HEK293 (cell line): Measurements from ENCODE around the gene POLR1H.

ENCODE experiments used
- CTCF ChIA-PET: fragments of 350-600 bp; formaldehyde crosslinking; extraction: SDS; loops from one replicate; lab custom pipeline; 2021; ENCODE audit warnings: antibody characterized with exemption; lab: Yijun Ruan, JAX
- POLR2A ChIA-PET: fragments of 300-600 bp; formaldehyde crosslinking; extraction: SDS; loops from one replicate; lab custom pipeline; 2020; ENCODE audit warnings: antibody characterized with exemption, inconsistent platforms; lab: Yijun Ruan, JAX
- H3K27ac ChIP-seq: fragments of 200-500 bp; sonication (Bioruptor generic); 2 replicates; pipeline ENCODE4 v1.5.1; 2014; ENCODE audit warnings: low read depth, low read length, control low read depth, inconsistent platforms; ENCODE audit errors: extremely low read depth
- H3K36me3 ChIP-seq, 2 experiments: fragments of 200-500 bp in 1 of 2; sonication (Bioruptor generic) in 1 of 2; 1 replicate in 1 of 2; 2 replicates in 1 of 2; pipeline ENCODE4 v1.5.1; 2014 to 2017; ENCODE audit warnings: inconsistent platforms in 2 of 2, low read length in 2 of 2; ENCODE audit not compliant: control insufficient read depth in 2 of 2, insufficient read depth in 1 of 2
- H3K4me1 ChIP-seq: fragments of 200-500 bp; sonication (Bioruptor generic); 2 replicates; pipeline ENCODE4 v1.5.1; 2014; ENCODE audit warnings: mild to moderate bottlenecking, low read length, inconsistent platforms; ENCODE audit not compliant: control insufficient read depth, insufficient read depth
- H3K4me3 ChIP-seq: 2 replicates; pipeline ENCODE4 v1.5.1; 2011; ENCODE audit warnings: low read depth, mild to moderate bottlenecking, control low read depth, low read length, moderate library complexity
- H3K9me3 ChIP-seq: fragments of 200-500 bp; sonication (Bioruptor generic); 2 replicates; pipeline ENCODE4 v1.5.1; 2014; ENCODE audit warnings: low read depth, low read length, inconsistent platforms; ENCODE audit not compliant: control insufficient read depth, insufficient read depth
- OSR2 ChIP-seq: fragments of 450-650 bp; formaldehyde crosslinking; IDR thresholded peaks from 2 replicates; pipeline ENCODE4 v1.5.1; 2016; ENCODE audit warnings: missing biosample characterization, missing genetic modification characterization
- OVOL3 ChIP-seq: fragments of 450-650 bp; formaldehyde crosslinking; IDR thresholded peaks from 2 replicates; pipeline ENCODE4 v1.5.1; 2016; ENCODE audit warnings: missing biosample characterization, missing genetic modification characterization
- PRDM1 ChIP-seq: fragments of 450-650 bp; formaldehyde crosslinking; IDR thresholded peaks from 2 replicates; pipeline ENCODE4; 2016; ENCODE audit warnings: missing biosample characterization, missing genetic modification characterization
- REST ChIP-seq: fragments of 450-650 bp; formaldehyde crosslinking; IDR thresholded peaks from 2 replicates; pipeline ENCODE4 v1.5.1; 2016; ENCODE audit warnings: missing biosample characterization, missing genetic modification characterization
- SALL2 ChIP-seq: fragments of 450-650 bp; formaldehyde crosslinking; IDR thresholded peaks from 2 replicates; pipeline ENCODE4 v1.5.0; 2017; ENCODE audit warnings: missing biosample characterization, mild to moderate bottlenecking, missing genetic modification characterization, borderline replicate concordance
- SETDB1 ChIP-seq: IDR thresholded peaks from one replicate; pipeline ENCODE4 v1.6.1; 2017; ENCODE audit warnings: mild to moderate bottlenecking, low read length, moderate library complexity, mixed read lengths; ENCODE audit not compliant: insufficient read length
- SP7 ChIP-seq: fragments of 450-650 bp; formaldehyde crosslinking; IDR thresholded peaks from 2 replicates; pipeline ENCODE4 v1.5.1; 2016; ENCODE audit warnings: missing biosample characterization, missing genetic modification characterization
- TRIM28 ChIP-seq: IDR thresholded peaks from 2 replicates; pipeline ENCODE4 v1.6.1; 2011; ENCODE audit warnings: low read length, control low read depth, borderline replicate concordance
- ZBTB17 ChIP-seq: fragments of 450-650 bp; formaldehyde crosslinking; IDR thresholded peaks from 2 replicates; pipeline ENCODE4 v1.5.1; 2016; ENCODE audit warnings: missing biosample characterization, missing genetic modification characterization
- ZNF174 ChIP-seq: fragments of 450-650 bp; formaldehyde crosslinking; IDR thresholded peaks from 2 replicates; pipeline ENCODE4 v1.5.0; 2017; ENCODE audit warnings: missing biosample characterization, mild to moderate bottlenecking, missing genetic modification characterization
- ZNF2 ChIP-seq: fragments of 450-650 bp; formaldehyde crosslinking; IDR thresholded peaks from 2 replicates; pipeline ENCODE4 v1.5.1; 2016; ENCODE audit warnings: missing biosample characterization, missing genetic modification characterization
- ZNF324 ChIP-seq: fragments of 450-650 bp; formaldehyde crosslinking; IDR thresholded peaks from 2 replicates; pipeline ENCODE4 v1.5.1; 2016; ENCODE audit warnings: missing biosample characterization, missing genetic modification characterization
- ZNF426 ChIP-seq: fragments of 450-650 bp; formaldehyde crosslinking; IDR thresholded peaks from 2 replicates; pipeline ENCODE4 v1.5.1; 2017; ENCODE audit warnings: missing biosample characterization, missing genetic modification characterization, mild to moderate bottlenecking, inconsistent platforms, moderate library complexity
- ZNF585B ChIP-seq: fragments of 450-650 bp; formaldehyde crosslinking; IDR thresholded peaks from 2 replicates; pipeline ENCODE4 v1.5.1; 2016; ENCODE audit warnings: missing biosample characterization, missing genetic modification characterization
- ZNF777 ChIP-seq: fragments of 450-650 bp; formaldehyde crosslinking; IDR thresholded peaks from 2 replicates; pipeline ENCODE4 v1.5.1; 2017; ENCODE audit warnings: missing biosample characterization, missing genetic modification characterization, borderline replicate concordance
- ZNF792 ChIP-seq: fragments of 450-650 bp; formaldehyde crosslinking; IDR thresholded peaks from 2 replicates; pipeline ENCODE4 v1.5.1; 2016; ENCODE audit warnings: missing biosample characterization, missing genetic modification characterization
- ZSCAN30 ChIP-seq: fragments of 450-650 bp; IDR thresholded peaks from 2 replicates; pipeline ENCODE4 v1.5.1; 2018; ENCODE audit warnings: missing biosample characterization, mild to moderate bottlenecking, missing genetic modification characterization, moderate library complexity
- TF ChIP-seq, protein P1 (sequence below): fragments of 450-650 bp; formaldehyde crosslinking; IDR thresholded peaks from 2 replicates; pipeline ENCODE4 v1.5.1; 2016; ENCODE audit warnings: missing biosample characterization, missing genetic modification characterization, low read depth
- TF ChIP-seq, protein P2 (sequence below): fragments of 450-650 bp; formaldehyde crosslinking; IDR thresholded peaks from 2 replicates; pipeline ENCODE4 v1.5.1; 2016; ENCODE audit warnings: missing biosample characterization, missing genetic modification characterization
- TF ChIP-seq, protein P3 (sequence below): fragments of 450-650 bp; formaldehyde crosslinking; IDR thresholded peaks from 2 replicates; pipeline ENCODE4 v1.5.1; 2016; ENCODE audit warnings: missing biosample characterization, missing genetic modification characterization

The POLR1H gene

DNA sequence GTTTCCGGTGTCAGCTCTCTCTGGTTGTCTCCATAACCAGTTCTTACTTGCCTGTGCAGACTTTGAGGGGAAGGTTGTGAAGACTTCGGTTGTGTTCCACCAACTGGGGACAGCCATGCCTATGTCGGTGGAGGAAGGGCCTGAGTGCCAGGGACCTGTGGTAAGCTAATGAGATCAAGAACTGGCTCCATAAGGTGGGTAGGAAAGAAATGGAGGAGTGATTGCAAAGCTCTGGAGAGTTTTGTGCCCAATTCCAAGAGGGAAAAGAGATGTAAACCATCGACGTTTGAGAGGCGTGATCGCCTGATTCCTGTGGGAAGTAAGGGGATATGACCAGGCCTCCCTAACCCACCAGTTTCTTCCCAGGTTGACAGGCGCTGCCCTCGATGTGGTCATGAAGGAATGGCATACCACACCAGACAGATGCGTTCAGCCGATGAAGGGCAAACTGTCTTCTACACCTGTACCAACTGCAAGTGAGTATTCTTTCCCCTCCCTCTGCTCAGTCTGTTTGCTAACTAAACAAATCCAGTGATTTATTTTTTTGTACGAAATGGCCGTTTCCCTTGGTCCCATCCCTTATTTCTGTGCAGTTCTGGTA is 893 bp downstream of the POLR1H start (continued):
- TF ChIP-seq, protein P1, sequence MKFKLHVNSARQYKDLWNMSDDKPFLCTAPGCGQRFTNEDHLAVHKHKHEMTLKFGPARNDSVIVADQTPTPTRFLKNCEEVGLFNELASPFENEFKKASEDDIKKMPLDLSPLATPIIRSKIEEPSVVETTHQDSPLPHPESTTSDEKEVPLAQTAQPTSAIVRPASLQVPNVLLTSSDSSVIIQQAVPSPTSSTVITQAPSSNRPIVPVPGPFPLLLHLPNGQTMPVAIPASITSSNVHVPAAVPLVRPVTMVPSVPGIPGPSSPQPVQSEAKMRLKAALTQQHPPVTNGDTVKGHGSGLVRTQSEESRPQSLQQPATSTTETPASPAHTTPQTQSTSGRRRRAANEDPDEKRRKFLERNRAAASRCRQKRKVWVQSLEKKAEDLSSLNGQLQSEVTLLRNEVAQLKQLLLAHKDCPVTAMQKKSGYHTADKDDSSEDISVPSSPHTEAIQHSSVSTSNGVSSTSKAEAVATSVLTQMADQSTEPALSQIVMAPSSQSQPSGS = no peak
- TF ChIP-seq ZNF777 (tag by site-specific recombination) = 0 out of 2 replicates have a peak, but pooled peaks have one; percentile 0
- no peak for TF ChIP-seq TRIM28
- TF ChIP-seq ZNF324 = no peak
- peak; percentile 23; the same call in 1 of the 2 replicates for TF ChIP-seq ZBTB17
- no peak for TF ChIP-seq OVOL3 (tag by site-specific recombination)
- TF ChIP-seq, all 188 proteins: peak for 9

DNA sequence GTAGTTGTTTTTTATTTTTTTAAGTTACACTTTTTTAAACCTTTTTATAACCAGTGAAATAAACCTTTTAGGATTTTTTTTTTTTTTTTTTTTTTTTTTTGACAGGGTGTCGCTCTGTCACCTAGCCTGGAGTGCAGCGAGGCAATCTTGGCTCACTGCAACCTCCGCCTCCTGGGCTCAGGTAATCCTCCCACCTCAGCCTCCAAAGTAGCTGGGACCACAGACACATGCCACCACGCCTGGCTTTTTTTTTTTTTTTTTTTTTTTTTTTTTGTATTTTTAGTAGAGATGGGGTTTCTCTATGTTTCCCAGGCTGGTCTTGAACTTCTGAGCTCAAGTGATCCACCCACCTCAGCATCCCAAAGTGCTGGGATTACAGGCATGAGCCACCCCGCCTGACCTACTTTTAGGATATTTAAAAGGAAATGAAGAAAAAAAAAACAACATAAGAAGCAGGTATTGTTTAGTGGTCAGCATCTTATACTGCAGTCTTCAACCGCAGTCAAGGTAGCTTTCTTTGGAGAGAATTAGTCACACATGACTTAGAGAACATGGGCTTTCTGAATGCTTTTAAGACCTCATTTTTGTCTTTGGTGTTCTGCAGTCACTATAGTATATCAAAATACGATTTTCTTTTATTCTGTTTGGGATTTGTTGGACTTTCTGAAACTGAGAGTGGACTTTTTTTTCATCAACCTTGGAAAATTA is 1.6 kb downstream of the POLR1H start:
- CTCF ChIA-PET = interaction anchor here (0.9 to 2.0 kb wide), 2 partner anchors 40 to 42 kb away, joined by 3 to 7 read pairs; no protein-coding TSS in a partner anchor

GRCh38 chr6:30063315-30063714 is 2.2 kb downstream of the POLR1H start:
- no peak for TF ChIP-seq SALL2
- POLR2A ChIA-PET = no interaction called here
- Histone ChIP-seq H3K27ac (no peak overlapping the region), H3K36me3 (peaks cover 18 to 22% of the 10 kb centered on the region in 2 experiments; a peak in 2 of 3 replicates), H3K4me3 (no peak overlapping the region), H3K9me3 (no peaks in the 10 kb centered on the region), H3K4me1 (peaks cover 10% of the 10 kb centered on the region)
- CTCF ChIA-PET = interaction anchor here (0.7 to 1.0 kb wide), 3 partner anchors 26 to 202 kb away, joined by 3 read pairs; no protein-coding TSS in a partner anchor

More for the DNA sequence above, 1.6 kb downstream of the POLR1H start:
- Histone ChIP-seq H3K4me3 (no peak overlapping the region; the same call in 1 of the 2 replicates), H3K4me1 (peaks cover 7% of the 10 kb centered on the region), H3K36me3 (peaks cover 18 to 29% of the 10 kb centered on the region in 2 experiments; a peak in 2 of 3 replicates), H3K27ac (no peak overlapping the region), H3K9me3 (no peaks in the 10 kb centered on the region)
- POLR2A ChIA-PET = interaction anchor here (0.6 to 3.4 kb wide), 3 partner anchors 31 to 668 kb away, joined by 4 to 36 read pairs (median 4); no protein-coding TSS in a partner anchor
- TF ChIP-seq ZNF792 = no peak
- TF ChIP-seq, protein P2, sequence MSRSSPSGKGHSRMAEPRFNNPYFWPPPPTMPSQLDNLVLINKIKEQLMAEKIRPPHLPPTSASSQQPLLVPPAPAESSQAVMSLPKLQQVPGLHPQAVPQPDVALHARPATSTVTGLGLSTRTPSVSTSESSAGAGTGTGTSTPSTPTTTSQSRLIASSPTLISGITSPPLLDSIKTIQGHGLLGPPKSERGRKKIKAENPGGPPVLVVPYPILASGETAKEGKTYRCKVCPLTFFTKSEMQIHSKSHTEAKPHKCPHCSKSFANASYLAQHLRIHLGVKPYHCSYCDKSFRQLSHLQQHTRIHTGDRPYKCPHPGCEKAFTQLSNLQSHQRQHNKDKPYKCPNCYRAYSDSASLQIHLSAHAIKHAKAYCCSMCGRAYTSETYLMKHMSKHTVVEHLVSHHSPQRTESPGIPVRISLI = peak; percentile 93
- TF ChIP-seq PRDM1 (tag by site-specific recombination) = peak; percentile 41; the same call in 1 of the 2 replicates
- peak; percentile 15 for TF ChIP-seq SETDB1

DNA sequence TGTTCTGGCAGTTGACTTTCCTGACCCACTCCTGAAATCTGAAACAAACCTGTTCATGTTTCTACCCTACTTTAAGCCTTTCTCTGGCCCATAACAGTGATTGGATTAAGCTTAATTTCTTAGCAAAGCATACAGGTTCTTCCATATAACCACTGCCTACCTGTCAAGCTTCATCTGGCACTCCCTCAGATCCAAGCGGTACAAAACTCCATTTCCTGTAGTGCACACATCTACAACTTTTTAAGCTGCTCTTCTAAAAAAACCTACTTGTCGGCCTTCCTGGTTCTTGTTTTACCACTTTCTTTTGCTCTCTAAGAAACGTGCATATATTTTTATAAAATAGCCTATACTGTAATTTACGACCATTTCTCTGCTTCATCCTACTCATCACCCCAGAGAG is 5.0 kb downstream of the POLR1H start:
- Histone ChIP-seq H3K4me1 (peaks cover 10% of the 10 kb centered on the region), H3K9me3 (no peaks in the 10 kb centered on the region), H3K36me3 (peaks cover 18 to 45% of the 10 kb centered on the region in 2 experiments; a peak in 2 of 3 replicates), H3K27ac (peak overlapping the region; percentile 59), H3K4me3 (peak overlapping the region; percentile 83)
- CTCF ChIA-PET = interaction anchor here (0.6 to 2.6 kb wide), 8 partner anchors 27 to 218 kb away, joined by 3 to 13 read pairs (median 4); no protein-coding TSS in a partner anchor
- POLR2A ChIA-PET = interaction anchor here (1.0 to 3.6 kb wide), 6 partner anchors 9 to 148 kb away, joined by 3 to 26 read pairs (median 4); partner anchors contain the start of genes RNF39 and TRIM26
- TF ChIP-seq OSR2 (tag by site-specific recombination) (no peak), ZNF2 (tag by site-specific recombination) (no peak), ZNF174 (no peak), SP7 (tag by site-specific recombination) (no peak), REST (tag by site-specific recombination) (no peak), ZSCAN30 (tag by site-specific recombination) (no peak), ZNF585B (tag by site-specific recombination) (no peak), ZNF426 (tag by site-specific recombination) (no peak)
- TF ChIP-seq, protein P3, sequence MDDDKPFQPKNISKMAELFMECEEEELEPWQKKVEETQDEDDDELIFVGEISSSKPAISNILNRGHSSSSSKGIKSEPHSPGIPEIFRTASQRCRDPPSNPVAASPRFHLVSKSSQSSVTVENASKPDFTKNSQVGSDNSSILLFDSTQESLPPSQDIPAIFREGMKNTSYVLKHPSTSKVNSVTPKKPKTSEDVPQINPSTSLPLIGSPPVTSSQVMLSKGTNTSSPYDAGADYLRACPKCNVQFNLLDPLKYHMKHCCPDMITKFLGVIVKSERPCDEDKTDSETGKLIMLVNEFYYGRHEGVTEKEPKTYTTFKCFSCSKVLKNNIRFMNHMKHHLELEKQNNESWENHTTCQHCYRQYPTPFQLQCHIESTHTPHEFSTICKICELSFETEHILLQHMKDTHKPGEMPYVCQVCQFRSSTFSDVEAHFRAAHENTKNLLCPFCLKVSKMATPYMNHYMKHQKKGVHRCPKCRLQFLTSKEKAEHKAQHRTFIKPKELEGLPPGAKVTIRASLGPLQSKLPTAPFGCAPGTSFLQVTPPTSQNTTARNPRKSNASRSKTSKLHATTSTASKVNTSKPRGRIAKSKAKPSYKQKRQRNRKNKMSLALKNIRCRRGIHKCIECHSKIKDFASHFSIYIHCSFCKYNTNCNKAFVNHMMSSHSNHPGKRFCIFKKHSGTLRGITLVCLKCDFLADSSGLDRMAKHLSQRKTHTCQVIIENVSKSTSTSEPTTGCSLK = no peak
